ENCODE measurements around the gene NT5DC4.

The NT5DC4 gene

GRCh38 chr2:112690853-112691401, 29.9 kb upstream of the NT5DC4 start:
- Histone ChIP-seq H3K4me2 (ENCODE audit: low read depth, low read length) (peak overlapping the region; percentile 44), H4K20me1 (ENCODE audit: insufficient read depth, low read length) (no peaks in the 10 kb centered on the region), H3K79me2 (ENCODE audit: low read length) (no peaks in the 10 kb centered on the region), H3K9me2 (replicated peaks; ENCODE audit: insufficient read depth, low read length) (no peaks in the 10 kb centered on the region), H3K9ac (ENCODE audit: low read length) (no peak overlapping the region; the same call in 1 of the 2 replicates), H2AFZ (ENCODE audit: low read length) (peak overlapping the region; percentile 63), H3K4me1 (ENCODE audit: low read length) (peaks cover 31% of the 10 kb centered on the region), H3K4me3 (ENCODE audit: low read length) (peak overlapping the region; percentile 7), H3F3A (ENCODE audit: insufficient read depth, low read length) (peaks cover 23% of the 10 kb centered on the region), H3K27ac (ENCODE audit: low read length) (no peak overlapping the region), H3K9me3 (replicated peaks; ENCODE audit: insufficient read depth, low read length) (no peaks in the 10 kb centered on the region), H3K36me3 (replicated peaks; ENCODE audit: insufficient read depth, low read length) (no peaks in the 10 kb centered on the region), H3K27me3 (replicated peaks; ENCODE audit: insufficient read depth, low read length) (no peaks in the 10 kb centered on the region)
- DNase-seq: peak; percentile 64
- TF ChIP-seq EZH2phosphoT487 (IDR thresholded peaks at IDR 0.05; ENCODE audit: low read length) (no peak), CTCF (IDR thresholded peaks at IDR 0.05; ENCODE audit: low read length) (peak; percentile 64)

GRCh38 chr2:112691881-112692281, 28.9 kb upstream of the NT5DC4 start:
- Histone ChIP-seq H3K27me3 (replicated peaks; ENCODE audit: insufficient read depth, low read length) (no peaks in the 10 kb centered on the region), H2AFZ (ENCODE audit: low read length) (no peak overlapping the region), H3K27ac (ENCODE audit: low read length) (peak overlapping the region; percentile 50; the same call in 1 of the 2 replicates), H3K4me3 (ENCODE audit: low read length) (no peak overlapping the region), H4K20me1 (ENCODE audit: insufficient read depth, low read length) (no peaks in the 10 kb centered on the region), H3K9me3 (replicated peaks; ENCODE audit: insufficient read depth, low read length) (no peaks in the 10 kb centered on the region), H3K36me3 (replicated peaks; ENCODE audit: insufficient read depth, low read length) (no peaks in the 10 kb centered on the region), H3K4me1 (ENCODE audit: low read length) (peaks cover 24% of the 10 kb centered on the region), H3K9ac (ENCODE audit: low read length) (no peak overlapping the region), H3K79me2 (ENCODE audit: low read length) (no peaks in the 10 kb centered on the region), H3K9me2 (replicated peaks; ENCODE audit: insufficient read depth, low read length) (no peaks in the 10 kb centered on the region), H3K4me2 (ENCODE audit: low read depth, low read length) (peak overlapping the region; percentile 39; the same call in 1 of the 2 replicates), H3F3A (ENCODE audit: insufficient read depth, low read length) (peaks cover 16% of the 10 kb centered on the region)
- no peak for TF ChIP-seq EZH2 (optimal IDR thresholded peaks at IDR 0.05; ENCODE audit: low read depth, low read length)
- TF ChIP-seq EZH2phosphoT487 (IDR thresholded peaks at IDR 0.05; ENCODE audit: low read length): no peak
- TF ChIP-seq CTCF (IDR thresholded peaks at IDR 0.05; ENCODE audit: low read length): no peak
- no peak for DNase-seq

- no peaks in the 10 kb centered on the region for H3K36me3 ChIP-seq (replicated peaks; ENCODE audit: insufficient read depth, low read length)
- no peaks in the 10 kb centered on the region for H3K79me2 ChIP-seq (ENCODE audit: low read length)
- H2AFZ ChIP-seq (ENCODE audit: low read length): peak overlapping the region; percentile 41
- H3K4me2 ChIP-seq (ENCODE audit: low read depth, low read length): peak overlapping the region; percentile 39; the same call in 1 of the 2 replicates
- peak overlapping the region; percentile 50; the same call in 1 of the 2 replicates for H3K27ac ChIP-seq (ENCODE audit: low read length)
- peak; percentile 89 for DNase-seq
- H4K20me1 ChIP-seq (ENCODE audit: insufficient read depth, low read length): no peaks in the 10 kb centered on the region
- H3K9ac ChIP-seq (ENCODE audit: low read length): no peak overlapping the region
- TF ChIP-seq CTCF (IDR thresholded peaks at IDR 0.05; ENCODE audit: low read length) (no peak), EZH2 (optimal IDR thresholded peaks at IDR 0.05; ENCODE audit: low read depth, low read length) (no peak), EZH2phosphoT487 (IDR thresholded peaks at IDR 0.05; ENCODE audit: low read length) (no peak)
- peaks cover 24% of the 10 kb centered on the region for H3K4me1 ChIP-seq (ENCODE audit: low read length)
- H3K4me3 ChIP-seq (ENCODE audit: low read length): no peak overlapping the region
- no peaks in the 10 kb centered on the region for H3K27me3 ChIP-seq (replicated peaks; ENCODE audit: insufficient read depth, low read length)
- no peaks in the 10 kb centered on the region for H3K9me2 ChIP-seq (replicated peaks; ENCODE audit: insufficient read depth, low read length)
- H3F3A ChIP-seq (ENCODE audit: insufficient read depth, low read length): peaks cover 16% of the 10 kb centered on the region
- H3K9me3 ChIP-seq (replicated peaks; ENCODE audit: insufficient read depth, low read length): no peaks in the 10 kb centered on the region
Observed at GRCh38 chr2:112692495-112692911, 28.3 kb upstream of the NT5DC4 start.

Measured in MM.1S (cell line).